B cell (primary cell): ENCODE results near the gene KIAA0825. TPM values are rescaled to one million over a fixed set of nuclear protein-coding genes. Genes with fewer than 3 reads are reported as not detected.

Source experiments
- ATAC-seq: fragments of 200-7000 bp; cut with Tn5 transposase; one replicate; pipeline ENCODE4 v1.10.0; 2021; ENCODE audit warnings: low read depth, mild to moderate bottlenecking, moderate number of reproducible peaks, moderate library complexity
- CTCF ChIA-PET: fragments of 350-600 bp; sonication (Branson Sonifier 250); formaldehyde crosslinking; loops from one replicate; lab custom pipeline; 2021; ENCODE audit warnings: antibody characterized with exemption, inconsistent platforms; lab: Charles Lee
- POLR2A ChIA-PET: fragments of 350-600 bp; sonication (Branson Sonifier 250); formaldehyde crosslinking; loops from one replicate; lab custom pipeline; 2021; ENCODE audit warnings: antibody characterized with exemption; lab: Charles Lee
- DNase-seq: peaks from one replicate; pipeline ENCODE4 v3.0.0; 2013
- H2AFZ ChIP-seq: 2 replicates; pipeline ENCODE4 v1.6.1; 2012; ENCODE audit warnings: mild to moderate bottlenecking, low read depth, low read length; ENCODE audit not compliant: insufficient read depth, poor library complexity, severe bottlenecking
- H3K27ac ChIP-seq, 2 donors: 1 replicate in 1 of 2; 2 replicates in 1 of 2; pipeline ENCODE4 v1.5.1; 2012 to 2013; ENCODE audit warnings: low read length in 2 of 2, mild to moderate bottlenecking in 2 of 2, moderate library complexity in 1 of 2
- H3K27me3 ChIP-seq, 4 experiments: fragments of 200-600 bp in 1 of 4; sonication (generic) in 1 of 4; replicated peaks in 1 of 4; 1 replicate in 2 of 4; 2 replicates in 2 of 4; pipeline versions ENCODE4 v1.6.1 to v1.7.0; 2013 to 2016; ENCODE audit warnings: low read length in 3 of 4, mild to moderate bottlenecking in 2 of 4, mixed read lengths in 1 of 4, moderate library complexity in 1 of 4; ENCODE audit not compliant: insufficient read depth in 4 of 4, control insufficient read depth in 3 of 4; ENCODE audit errors: control extremely low read depth in 1 of 4
- H3K36me3 ChIP-seq, 2 experiments: replicated peaks in 1 of 2; 1 replicate in 1 of 2; 2 replicates in 1 of 2; pipeline versions ENCODE4 v1.6.1 to v1.7.1; 2013; ENCODE audit warnings: low read length in 1 of 2; ENCODE audit not compliant: insufficient read depth in 2 of 2, control insufficient read depth in 1 of 2; ENCODE audit errors: control extremely low read depth in 1 of 2, extremely low read depth in 1 of 2
- H3K4me1 ChIP-seq, 2 donors: fragments of 200-600 bp in 1 of 2; sonication (generic) in 1 of 2; 1 replicate in 1 of 2; 2 replicates in 1 of 2; pipeline versions ENCODE4 v1.5.1 to v1.6.1; 2013 to 2017; ENCODE audit warnings: low read length in 2 of 2; ENCODE audit not compliant: control insufficient read depth in 2 of 2, insufficient read depth in 2 of 2
- H3K4me2 ChIP-seq: replicated peaks from 2 replicates; pipeline ENCODE3; 2012; ENCODE audit warnings: mild to moderate bottlenecking, low read depth, low read length; ENCODE audit not compliant: poor library complexity, severe bottlenecking
- H3K4me3 ChIP-seq, 5 experiments: fragments of 200-600 bp in 1 of 5; sonication (generic) in 1 of 5; 1 replicate in 3 of 5; 2 replicates in 2 of 5; pipeline versions ENCODE4 v1.5.1 to v1.7.0; 2011 to 2016; ENCODE audit warnings: low read length in 4 of 5, mild to moderate bottlenecking in 4 of 5, low read depth in 2 of 5, control low read depth in 1 of 5, moderate library complexity in 1 of 5; ENCODE audit not compliant: insufficient read depth in 1 of 5; ENCODE audit errors: control extremely low read depth in 1 of 5, extremely low read depth in 1 of 5
- H3K79me2 ChIP-seq: fragments of 200-600 bp; sonication (generic); one replicate; pipeline ENCODE4 v1.6.0; 2016; ENCODE audit warnings: low read length; ENCODE audit not compliant: control insufficient read depth, insufficient read depth
- H3K9ac ChIP-seq: fragments of 200-600 bp; sonication (generic); 2 replicates; pipeline ENCODE4 v1.6.1; 2017; ENCODE audit warnings: mild to moderate bottlenecking, low read length, moderate library complexity
- H3K9me3 ChIP-seq, 3 donors: one replicate each; pipeline versions ENCODE4 v1.6.1 to v1.7.1; 2013; ENCODE audit warnings: low read length in 2 of 3; ENCODE audit not compliant: control insufficient read depth in 2 of 3, insufficient read depth in 1 of 3; ENCODE audit errors: control extremely low read depth in 1 of 3
- H4K20me1 ChIP-seq: 2 replicates; pipeline ENCODE4 v1.6.0; 2012; ENCODE audit warnings: mild to moderate bottlenecking, low read length; ENCODE audit not compliant: insufficient read depth, control insufficient read depth, poor library complexity, severe bottlenecking
- H3K27ac Mint-ChIP-seq: one replicate; pipeline ENCODE4 v1.8.0; 2021; ENCODE audit warnings: mixed read lengths
- H3K27me3 Mint-ChIP-seq: one replicate; pipeline ENCODE4 v1.8.0; 2021; ENCODE audit warnings: mixed read lengths
- H3K4me1 Mint-ChIP-seq: one replicate; pipeline ENCODE4 v1.8.0; 2021; ENCODE audit warnings: mixed read lengths
- H3K4me3 Mint-ChIP-seq: one replicate; pipeline ENCODE4 v1.8.0; 2021; ENCODE audit warnings: mixed read lengths
- H3K9me3 Mint-ChIP-seq: one replicate; pipeline ENCODE4 v1.8.0; 2022; ENCODE audit warnings: mixed read lengths; ENCODE audit not compliant: insufficient read depth
- EZH2 ChIP-seq: IDR thresholded peaks from 2 replicates; pipeline ENCODE4 v1.6.1; 2012; ENCODE audit warnings: borderline replicate concordance, low read depth, mild to moderate bottlenecking, moderate library complexity, low read length; ENCODE audit not compliant: insufficient read depth, poor library complexity, severe bottlenecking
- WGBS: methylation state at CpG from one replicate; pipeline ENCODE4 v1.1.5; 2013; ENCODE audit warnings: missing lambda C conversion rate; ENCODE audit not compliant: insufficient coverage; 5-methylcytosine and 5-hydroxymethylcytosine counted together
- intact Hi-C: fragments of 100-400 bp; cut with micrococcal nuclease; formaldehyde crosslinking; loops from one replicate; pipeline ENCODE4 v1.10.0; 2022
- polyA plus RNA-seq: library from polyadenylated mRNA; depleted of rRNA; stranded (reverse); fragments of >200 nt; gene quantifications from 2 replicates; pipeline ENCODE4 v1.2.3, GENCODE V29; 2012
- total RNA-seq, 2 donors: library from RNA; stranded (reverse); fragments of 120-200 nt in 1 of 2; gene quantifications; 1 replicate in 1 of 2; 2 replicates in 1 of 2; pipeline versions ENCODE4 v1.2.3 to v1.2.4, GENCODE V29; 2013 to 2022
- TF ChIP-seq, protein P1 (sequence below): fragments of 200-600 bp; IDR thresholded peaks from one replicate; pipeline ENCODE4 v1.8.0; 2022; ENCODE audit warnings: antibody characterized with exemption, mild to moderate bottlenecking

KIAA0825 gene
- total and polyA plus RNA-seq, 2 donors (not counting 1 experiment from before 2014, with no cell fraction given), result 0.43 to 2.7 TPM

DNA sequence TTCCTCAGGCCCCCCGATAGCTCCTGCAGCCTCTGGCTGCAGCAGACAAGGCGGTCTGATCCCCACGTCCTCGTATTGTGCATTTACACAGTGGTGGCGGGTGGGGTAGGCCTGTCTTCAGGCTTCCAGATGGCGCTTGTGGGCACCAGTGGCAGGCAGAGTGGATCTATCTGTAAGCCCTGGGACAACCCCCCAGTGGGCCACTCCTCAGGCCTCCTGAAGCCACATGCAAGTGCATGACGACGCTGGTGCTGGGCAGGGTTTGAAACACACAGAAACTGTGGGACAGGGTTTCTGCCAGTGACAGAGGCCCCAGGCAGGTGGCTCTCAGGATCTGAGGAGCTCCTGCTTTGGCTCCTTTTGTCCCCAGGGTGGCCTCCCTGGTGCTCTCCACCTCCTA lies 42.1 kb upstream of the KIAA0825 start:
- Histone ChIP-seq H3K9ac (no peak overlapping the region), H3K9me3 (peaks cover 8 to 16% (median 12%) of the 10 kb centered on the region in 3 donors), H3K36me3 (peaks cover 21 to 28% of the 10 kb centered on the region in 2 experiments), H3K79me2 (peaks cover 15% of the 10 kb centered on the region), H3K4me1 (no peaks in the 10 kb centered on the region), H4K20me1 (no peaks in the 10 kb centered on the region), H3K27me3 (no peaks in the 10 kb centered on the region), H3K4me3 (no peak overlapping the region), H3K27ac (no peak overlapping the region), H3K4me2 (no peak overlapping the region), H2AFZ (no peak overlapping the region)
- 93% methylated on average over 8 of the region's 8 CpGs for WGBS
- Mint-ChIP-seq H3K27me3 (no peaks in the 10 kb centered on the region), H3K4me3 (no peak overlapping the region), H3K4me1 (no peaks in the 10 kb centered on the region), H3K9me3 (peaks cover 12% of the 10 kb centered on the region), H3K27ac (no peak overlapping the region)
- intact Hi-C loops, result no loop called here
- ChIA-PET POLR2A (no interaction called here), CTCF (no interaction called here)
- no peak for ATAC-seq
- DNase-seq, result no peak
- TF ChIP-seq, protein P1, sequence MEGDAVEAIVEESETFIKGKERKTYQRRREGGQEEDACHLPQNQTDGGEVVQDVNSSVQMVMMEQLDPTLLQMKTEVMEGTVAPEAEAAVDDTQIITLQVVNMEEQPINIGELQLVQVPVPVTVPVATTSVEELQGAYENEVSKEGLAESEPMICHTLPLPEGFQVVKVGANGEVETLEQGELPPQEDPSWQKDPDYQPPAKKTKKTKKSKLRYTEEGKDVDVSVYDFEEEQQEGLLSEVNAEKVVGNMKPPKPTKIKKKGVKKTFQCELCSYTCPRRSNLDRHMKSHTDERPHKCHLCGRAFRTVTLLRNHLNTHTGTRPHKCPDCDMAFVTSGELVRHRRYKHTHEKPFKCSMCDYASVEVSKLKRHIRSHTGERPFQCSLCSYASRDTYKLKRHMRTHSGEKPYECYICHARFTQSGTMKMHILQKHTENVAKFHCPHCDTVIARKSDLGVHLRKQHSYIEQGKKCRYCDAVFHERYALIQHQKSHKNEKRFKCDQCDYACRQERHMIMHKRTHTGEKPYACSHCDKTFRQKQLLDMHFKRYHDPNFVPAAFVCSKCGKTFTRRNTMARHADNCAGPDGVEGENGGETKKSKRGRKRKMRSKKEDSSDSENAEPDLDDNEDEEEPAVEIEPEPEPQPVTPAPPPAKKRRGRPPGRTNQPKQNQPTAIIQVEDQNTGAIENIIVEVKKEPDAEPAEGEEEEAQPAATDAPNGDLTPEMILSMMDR, result no peak
- TF ChIP-seq EZH2, result no peak

DNA sequence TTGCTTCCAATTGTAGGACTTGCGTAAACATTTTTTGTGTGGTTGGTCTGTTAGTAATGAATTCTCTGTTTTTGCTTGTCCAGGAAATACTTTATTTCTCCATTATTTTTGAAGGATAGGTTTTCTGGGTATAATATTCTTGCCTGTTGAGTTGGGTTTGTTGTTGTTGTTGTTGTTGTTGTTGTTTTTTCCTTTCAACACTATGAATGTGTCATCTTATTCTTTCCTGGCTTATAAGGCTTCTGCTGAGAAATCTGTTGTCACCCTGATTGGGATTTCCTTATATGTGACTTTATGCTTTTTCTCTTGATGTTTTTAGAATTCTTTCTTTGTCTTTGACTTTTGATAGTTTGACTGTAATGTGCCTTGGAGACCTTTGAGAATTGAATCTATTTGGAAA lies 39.9 kb upstream of the KIAA0825 start:
- H3K36me3 ChIP-seq, result peaks cover 20 to 26% of the 10 kb centered on the region in 2 experiments
- H3K27ac ChIP-seq, result no peak overlapping the region
- H3K27ac Mint-ChIP-seq, result no peak overlapping the region
- H3K27me3 ChIP-seq, result no peaks in the 10 kb centered on the region
- no peaks in the 10 kb centered on the region for H3K4me1 ChIP-seq
- intact Hi-C loops, result no loop called here
- no peak for TF ChIP-seq EZH2
- TF ChIP-seq, protein P1, result no peak
- no CpG with 5 or more reads among the region's 1 CpG for WGBS
- no peak overlapping the region for H3K4me3 Mint-ChIP-seq
- H3K9me3 ChIP-seq, result peaks cover 12 to 18% (median 16%) of the 10 kb centered on the region in 3 donors
- H4K20me1 ChIP-seq, result no peaks in the 10 kb centered on the region
- ATAC-seq (no peak), DNase-seq (no peak)
- peaks cover 15% of the 10 kb centered on the region for H3K79me2 ChIP-seq
- peaks cover 16% of the 10 kb centered on the region for H3K9me3 Mint-ChIP-seq
- no peaks in the 10 kb centered on the region for H3K27me3 Mint-ChIP-seq
- ChIA-PET CTCF (no interaction called here), POLR2A (no interaction called here)
- H3K9ac ChIP-seq, result no peak overlapping the region
- no peak overlapping the region for H3K4me3 ChIP-seq
- no peak overlapping the region for H3K4me2 ChIP-seq
- no peaks in the 10 kb centered on the region for H3K4me1 Mint-ChIP-seq
- H2AFZ ChIP-seq, result no peak overlapping the region
